Cardiac septum (tissue), 1 donor: ENCODE data around the gene SUV39H1. TPM values are rescaled to one million over a fixed set of nuclear protein-coding genes. Genes with fewer than 3 reads are reported as not detected.
"Not testable (repeated sequence)": the region's sequence is repeated elsewhere in the genome, so short reads cannot be mapped to it uniquely, and the experiment has no call there.

Experiments used
- DNase-seq: peaks from one replicate; pipeline ENCODE4 v3.0.0-alpha.2; 2020; ENCODE audit warnings: low spot score
- intact Hi-C: fragments of 100-400 bp; cut with DNase I; formaldehyde crosslinking; loops from one replicate; pipeline ENCODE4 v1.14.0; 2022
- total RNA-seq: library from RNA; stranded (reverse); fragmentation: NEBNext Ultra II Directional; extraction: Animal tissue kit (Norgen Biotek cat#: 25700); gene quantifications from one replicate; pipeline ENCODE4 v1.2.1, GENCODE V29; 2021
- donor health status: DM: no; HTN: no; CAD: no.

The SUV39H1 gene
- total RNA-seq, 1 donor from 2014 or later, result 2.5 TPM

DNA sequence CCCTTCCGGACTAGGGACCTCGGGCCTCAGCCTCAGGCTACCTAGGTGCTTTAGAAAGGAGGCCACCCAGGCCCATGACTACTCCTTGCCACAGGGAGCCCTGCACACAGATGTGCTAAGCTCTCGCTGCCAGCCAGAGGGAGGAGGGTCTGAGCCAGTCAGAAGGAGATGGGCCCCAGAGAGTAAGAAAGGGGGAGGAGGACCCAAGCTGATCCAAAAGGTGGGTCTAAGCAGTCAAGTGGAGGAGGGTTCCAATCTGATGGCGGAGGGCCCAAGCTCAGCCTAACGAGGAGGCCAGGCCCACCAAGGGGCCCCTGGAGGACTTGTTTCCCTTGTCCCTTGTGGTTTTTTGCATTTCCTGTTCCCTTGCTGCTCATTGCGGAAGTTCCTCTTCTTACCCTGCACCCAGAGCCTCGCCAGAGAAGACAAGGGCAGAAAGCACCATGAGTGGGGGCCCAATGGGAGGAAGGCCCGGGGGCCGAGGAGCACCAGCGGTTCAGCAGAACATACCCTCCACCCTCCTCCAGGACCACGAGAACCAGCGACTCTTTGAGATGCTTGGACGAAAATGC, 13.0 kb upstream of the SUV39H1 start, which contains the start of gene WAS:
TSS of gene WAS (plus strand) at position 389 of the 572 bp plus-strand sequence. CDS start at position 444, 55 bp downstream.
- intact Hi-C loops, result no loop called here
- DNase-seq, result peak; percentile 77

DNA sequence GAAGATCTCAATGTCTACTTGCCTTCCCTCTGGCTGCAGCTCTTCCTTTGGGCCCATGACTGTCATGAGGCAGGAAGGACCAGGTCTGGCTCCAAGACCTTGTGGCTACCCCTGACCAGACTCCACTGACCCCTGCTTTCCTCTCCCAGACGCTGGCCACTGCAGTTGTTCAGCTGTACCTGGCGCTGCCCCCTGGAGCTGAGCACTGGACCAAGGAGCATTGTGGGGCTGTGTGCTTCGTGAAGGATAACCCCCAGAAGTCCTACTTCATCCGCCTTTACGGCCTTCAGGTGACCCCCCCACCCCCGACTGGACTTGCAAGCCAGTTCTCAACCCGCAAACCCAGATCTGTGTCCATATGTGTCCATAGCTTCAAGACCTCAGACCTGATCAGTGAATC, 12.4 kb upstream of the SUV39H1 start:
- peak; percentile 63 for DNase-seq
- intact Hi-C loops, result no loop called here

DNA sequence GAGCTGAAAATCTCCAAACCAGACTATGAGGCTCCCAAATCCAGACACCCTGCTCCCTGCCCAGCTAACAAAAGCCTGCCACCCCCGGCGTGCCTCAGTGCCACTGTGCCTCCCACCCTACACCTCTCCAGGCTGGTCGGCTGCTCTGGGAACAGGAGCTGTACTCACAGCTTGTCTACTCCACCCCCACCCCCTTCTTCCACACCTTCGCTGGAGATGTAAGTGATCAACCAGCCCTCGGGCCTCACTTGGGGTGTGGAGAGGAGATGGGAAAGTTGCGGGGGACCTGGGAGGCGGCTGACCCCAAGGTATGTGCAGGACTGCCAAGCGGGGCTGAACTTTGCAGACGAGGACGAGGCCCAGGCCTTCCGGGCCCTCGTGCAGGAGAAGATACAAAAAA, 11.1 kb upstream of the SUV39H1 start:
- DNase-seq, result peak; percentile 59
- intact Hi-C loops, result no loop called here

DNA sequence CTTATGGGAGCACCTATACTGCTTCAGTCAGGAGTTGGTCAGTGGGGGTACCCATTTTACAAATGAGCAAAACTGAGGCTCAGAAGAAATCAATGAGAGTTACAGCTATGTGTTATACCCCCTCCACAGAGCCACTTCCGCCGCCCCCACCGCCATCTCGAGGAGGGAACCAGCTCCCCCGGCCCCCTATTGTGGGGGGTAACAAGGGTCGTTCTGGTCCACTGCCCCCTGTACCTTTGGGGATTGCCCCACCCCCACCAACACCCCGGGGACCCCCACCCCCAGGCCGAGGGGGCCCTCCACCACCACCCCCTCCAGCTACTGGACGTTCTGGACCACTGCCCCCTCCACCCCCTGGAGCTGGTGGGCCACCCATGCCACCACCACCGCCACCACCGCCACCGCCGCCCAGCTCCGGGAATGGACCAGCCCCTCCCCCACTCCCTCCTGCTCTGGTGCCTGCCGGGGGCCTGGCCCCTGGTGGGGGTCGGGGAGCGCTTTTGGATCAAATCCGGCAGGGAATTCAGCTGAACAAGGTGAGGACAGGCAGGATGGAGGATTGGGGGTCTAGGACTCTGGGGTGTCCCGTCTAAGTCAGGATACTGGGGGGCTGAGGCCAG, 7.9 kb upstream of the SUV39H1 start:
- intact Hi-C loops, result no loop called here
- no peak for DNase-seq

DNA sequence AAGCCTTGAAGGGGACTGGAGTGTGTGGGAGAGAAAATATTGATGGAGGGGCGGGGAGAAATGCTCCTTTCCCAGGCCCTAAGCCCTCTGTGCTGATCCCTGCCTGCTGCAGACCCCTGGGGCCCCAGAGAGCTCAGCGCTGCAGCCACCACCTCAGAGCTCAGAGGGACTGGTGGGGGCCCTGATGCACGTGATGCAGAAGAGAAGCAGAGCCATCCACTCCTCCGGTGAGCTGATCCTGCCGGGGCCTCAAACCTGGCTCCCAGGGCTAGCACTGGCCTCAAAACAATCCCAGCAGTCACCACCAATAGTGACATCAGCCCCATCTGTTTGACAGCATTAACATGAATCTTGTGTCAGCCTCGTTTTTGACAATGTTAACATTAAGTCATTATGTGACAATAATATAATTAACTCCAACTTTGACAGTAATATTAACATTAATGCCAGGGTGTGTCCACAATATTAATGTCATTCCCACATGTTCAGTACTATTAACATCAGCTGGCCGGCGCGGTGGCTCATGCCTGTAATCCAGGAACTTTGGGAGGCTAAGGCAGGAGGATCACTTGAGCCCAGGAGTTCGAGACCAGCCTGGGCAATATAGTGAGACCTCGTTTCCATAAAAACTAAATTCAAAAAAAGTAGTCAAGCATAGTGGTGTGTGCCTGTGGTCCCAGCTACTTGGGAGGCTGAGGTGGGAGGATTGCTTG, 7.2 kb upstream of the SUV39H1 start:
- DNase-seq, result no peak
- intact Hi-C loops, result no loop called here

DNA sequence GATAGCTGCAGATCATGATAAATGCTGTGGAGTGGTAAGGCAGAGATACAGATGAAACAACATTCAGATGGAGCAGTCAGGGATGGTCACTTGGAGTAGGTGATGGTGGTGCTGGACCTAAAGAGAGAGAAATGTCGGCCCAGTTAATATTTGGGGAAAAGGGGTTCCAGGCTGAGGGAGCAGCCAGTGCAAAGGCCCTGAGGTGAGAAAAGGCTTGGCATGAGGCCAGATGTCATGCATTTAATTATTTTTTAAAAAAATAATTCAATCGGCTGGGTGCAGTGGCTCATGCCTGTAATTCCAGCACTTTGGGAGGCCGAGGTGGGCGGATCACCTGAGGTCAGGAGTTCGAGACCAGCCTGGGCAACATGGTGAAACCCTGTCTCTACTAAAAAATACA, 4.8 kb upstream of the SUV39H1 start:
- not testable (repeated sequence) for DNase-seq
- intact Hi-C loops, result loop anchor here (10.0 kb wide), 1 partner anchor 113 kb away; the partner anchor contains the start of gene HDAC6

DNA sequence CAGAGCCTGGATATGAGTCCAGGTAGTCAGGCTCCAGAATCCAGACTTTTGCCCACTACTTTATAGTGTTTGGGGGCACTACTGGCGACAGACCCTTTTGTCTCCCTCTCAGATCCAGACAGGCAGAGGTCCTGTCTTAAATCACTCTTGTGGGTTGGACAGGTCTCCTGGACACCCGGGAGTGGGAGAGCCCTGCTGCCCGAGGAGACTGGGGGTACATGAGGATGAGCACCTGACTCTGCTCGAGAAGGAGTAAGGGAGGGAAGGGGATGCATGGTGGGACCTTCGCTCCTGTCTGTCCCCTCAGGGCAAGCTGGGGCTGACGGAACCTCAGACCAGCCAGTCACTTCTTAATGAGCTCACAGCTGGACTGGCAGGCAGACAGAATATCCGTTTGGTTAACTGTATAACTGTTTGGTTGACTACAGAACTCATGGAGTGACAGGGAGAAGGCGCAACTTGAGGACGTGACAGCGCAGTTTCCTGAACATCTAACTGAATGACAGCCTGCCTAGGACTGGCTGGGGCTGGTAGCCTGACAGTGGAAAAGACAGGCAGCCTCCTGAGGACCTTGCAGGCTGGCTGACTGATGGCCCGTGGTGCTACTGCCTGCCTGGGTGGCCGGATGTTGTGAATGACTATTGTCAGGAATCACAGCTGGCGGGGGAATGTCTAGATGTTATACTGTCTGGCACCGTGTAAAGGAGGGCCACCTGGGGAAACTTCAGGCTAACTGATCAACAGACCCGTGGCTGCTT, 1.6 kb upstream of the SUV39H1 start:
- intact Hi-C loops, result loop anchor here (1.0 to 10.0 kb wide), 2 partner anchors 110 to 121 kb away; partner anchors contain the start of genes HDAC6 and RBM3
- no peak for DNase-seq

DNA sequence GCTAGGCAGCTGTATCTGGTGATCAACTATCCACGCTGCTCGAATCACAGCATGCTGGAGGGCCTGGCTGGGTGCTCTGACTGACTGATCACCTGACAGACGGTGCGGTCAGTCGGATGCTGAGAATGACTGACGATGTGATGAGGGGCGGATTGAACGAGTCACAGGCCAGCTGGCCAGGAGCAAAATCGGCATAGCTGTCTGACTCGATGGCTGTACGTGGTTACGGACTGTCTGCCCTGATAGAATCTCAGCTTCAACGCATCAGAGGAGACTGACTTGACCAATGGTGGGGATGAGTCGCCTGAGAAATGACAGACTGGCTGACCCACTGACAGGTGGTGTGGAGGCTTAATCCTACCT, 1.0 kb upstream of the SUV39H1 start:
- intact Hi-C loops, result loop anchor here (1.0 to 10.0 kb wide), 2 partner anchors 109 to 121 kb away; partner anchors contain the start of genes HDAC6 and RBM3
- DNase-seq, result no peak

DNA sequence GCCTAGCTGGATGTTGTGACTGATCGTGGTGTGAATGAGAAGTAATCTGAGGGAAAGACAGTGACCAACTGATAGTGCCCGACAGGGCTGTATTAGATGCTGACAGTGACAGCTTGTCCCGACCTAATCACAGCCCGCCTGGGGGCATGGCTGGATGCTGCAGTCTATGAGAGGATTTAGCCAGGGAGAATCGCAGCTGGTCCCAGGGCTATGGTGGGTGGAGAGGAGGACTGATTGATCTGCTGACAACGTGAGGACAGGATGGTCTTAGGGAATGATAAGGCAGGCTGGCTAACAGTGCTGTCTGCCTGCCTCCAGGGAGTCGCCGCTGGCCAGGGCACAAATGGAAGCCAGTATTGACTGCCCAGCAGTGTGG, 621 bp upstream of the SUV39H1 start:
- intact Hi-C loops, result loop anchor here (1.0 to 10.0 kb wide), 3 partner anchors 41 to 122 kb away; partner anchors contain the start of genes HDAC6 and RBM3

DNA sequence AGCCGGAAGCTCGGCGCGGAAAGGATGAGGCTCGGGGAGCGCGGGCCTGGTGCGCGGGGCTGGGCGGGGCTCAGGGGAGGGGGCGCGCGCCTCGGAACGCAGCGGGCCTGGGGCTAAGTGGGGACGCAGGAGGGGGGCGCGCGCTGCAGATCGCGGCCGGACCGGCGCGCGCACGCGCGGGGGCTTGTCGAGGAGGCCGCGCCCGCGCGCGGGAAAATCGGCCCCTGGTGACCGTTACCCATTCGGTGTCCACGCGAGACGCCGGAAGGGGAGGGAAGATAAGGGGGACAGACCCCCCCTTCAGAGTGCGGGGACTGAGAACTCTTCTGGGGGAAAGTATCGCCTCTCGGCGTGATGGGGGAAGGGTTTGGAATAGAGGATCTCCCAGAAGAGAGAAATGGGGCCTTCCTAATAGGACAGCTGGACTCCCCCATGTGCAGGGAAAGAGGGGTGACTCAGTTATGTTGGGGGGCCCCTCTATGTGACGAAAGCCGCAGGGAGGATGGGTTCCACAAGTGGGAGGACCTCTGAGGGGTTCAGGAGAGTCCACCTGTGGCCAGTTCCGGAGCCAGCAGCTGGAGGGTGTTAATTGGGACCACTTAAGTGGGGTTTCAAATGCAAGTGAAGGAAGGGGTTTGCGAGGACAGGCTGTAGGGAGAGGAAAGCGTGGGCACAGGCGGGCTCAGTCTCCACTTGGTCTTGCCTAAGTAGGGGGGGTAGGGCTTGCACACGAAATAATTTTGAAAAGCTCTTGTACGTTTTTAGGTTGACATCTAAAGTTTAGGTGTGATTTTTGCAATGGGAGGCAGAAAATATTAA, 584 bp downstream of the SUV39H1 start:
- DNase-seq, result no peak
- intact Hi-C loops, result loop anchor here (2.0 to 10.0 kb wide), 2 partner anchors 40 to 108 kb away; partner anchors contain the start of gene HDAC6

More for the DNA sequence above, 621 bp upstream of the SUV39H1 start:
- no peak for DNase-seq

DNA sequence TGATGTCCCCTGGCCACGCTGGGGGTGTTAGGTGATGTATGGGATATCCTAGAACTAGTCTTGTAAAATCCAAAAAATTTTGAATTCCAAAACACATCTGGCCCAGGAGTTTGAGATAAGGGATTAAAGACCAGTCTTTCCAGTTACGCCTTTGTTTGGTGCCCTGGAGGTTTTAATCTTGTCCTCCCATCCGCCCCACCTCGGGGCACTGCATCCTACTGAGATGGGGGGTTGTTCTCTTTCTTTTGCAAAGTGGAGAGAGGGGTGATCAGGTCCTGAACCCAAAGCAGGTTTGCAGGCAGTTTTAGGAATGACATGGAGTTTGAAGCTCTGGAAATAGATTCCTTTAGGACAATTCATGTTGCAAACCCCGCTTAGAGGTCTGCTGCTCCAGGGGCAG, 1.8 kb downstream of the SUV39H1 start:
- peak; percentile 10 for DNase-seq
- intact Hi-C loops, result loop anchor here (10.0 kb wide), 1 partner anchor 106 kb away; the partner anchor contains the start of gene HDAC6

DNA sequence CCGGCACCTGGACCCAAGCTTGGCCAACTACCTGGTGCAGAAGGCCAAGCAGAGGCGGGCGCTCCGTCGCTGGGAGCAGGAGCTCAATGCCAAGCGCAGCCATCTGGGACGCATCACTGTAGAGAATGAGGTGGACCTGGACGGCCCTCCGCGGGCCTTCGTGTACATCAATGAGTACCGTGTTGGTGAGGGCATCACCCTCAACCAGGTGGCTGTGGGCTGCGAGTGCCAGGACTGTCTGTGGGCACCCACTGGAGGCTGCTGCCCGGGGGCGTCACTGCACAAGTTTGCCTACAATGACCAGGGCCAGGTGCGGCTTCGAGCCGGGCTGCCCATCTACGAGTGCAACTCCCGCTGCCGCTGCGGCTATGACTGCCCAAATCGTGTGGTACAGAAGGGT, 3.7 kb downstream of the SUV39H1 start:
- intact Hi-C loops, result no loop called here
- DNase-seq, result peak; percentile 62

DNA sequence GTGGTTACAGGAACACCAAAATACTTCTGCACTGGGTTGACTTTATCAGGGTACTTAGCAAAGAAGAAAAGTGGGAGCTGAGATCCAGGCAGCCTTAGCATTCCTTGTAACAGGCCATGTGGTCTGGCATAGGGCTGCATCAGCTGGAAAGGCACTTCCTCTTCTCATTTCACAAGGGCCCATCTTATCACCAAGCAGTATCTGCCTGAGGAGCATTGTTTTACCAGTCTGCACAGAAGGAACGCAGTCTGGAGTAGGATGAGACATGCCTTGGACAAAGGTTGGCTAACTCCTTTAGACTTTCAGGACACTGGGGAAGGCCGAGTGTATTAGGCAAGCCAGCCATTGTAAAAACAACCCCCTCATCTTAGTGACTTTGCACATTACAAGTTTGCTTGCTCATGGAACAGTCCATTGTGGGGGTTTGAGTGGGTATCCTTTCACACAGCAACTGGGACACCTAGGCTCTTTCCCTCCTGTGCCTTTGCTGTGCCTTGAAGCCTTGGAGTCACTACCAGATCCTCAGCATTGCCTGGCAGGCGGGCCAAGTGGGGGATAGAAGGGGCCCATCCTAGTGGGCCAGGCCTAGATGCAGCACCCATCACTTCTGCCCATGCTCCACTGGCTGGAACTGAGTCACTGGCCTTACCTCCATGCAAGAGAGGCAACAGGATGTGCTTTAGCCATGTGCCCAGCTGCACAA, 4.6 kb downstream of the SUV39H1 start:
- intact Hi-C loops, result no loop called here
- DNase-seq, result peak; percentile 46

DNA sequence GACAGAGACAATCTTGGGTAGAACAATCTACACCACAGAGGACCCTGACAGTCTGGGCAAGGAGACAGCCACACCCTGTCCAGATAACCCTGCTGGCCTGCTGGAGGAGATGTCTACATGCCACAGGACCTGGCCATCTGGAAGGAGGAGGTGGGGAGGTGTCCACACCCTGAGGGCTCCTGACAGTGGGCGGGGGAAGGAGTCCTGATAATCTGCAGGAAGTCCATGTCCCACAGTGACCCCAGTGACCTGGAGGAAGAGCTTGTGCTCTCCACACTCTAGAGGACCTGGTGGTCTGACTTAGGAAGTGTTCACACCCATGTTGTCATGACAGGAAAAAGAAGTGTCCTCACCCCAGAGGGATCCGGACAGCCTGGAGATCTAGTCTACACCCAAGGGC, 5.5 kb downstream of the SUV39H1 start:
- peak; percentile 66 for DNase-seq
- intact Hi-C loops, result no loop called here

DNA sequence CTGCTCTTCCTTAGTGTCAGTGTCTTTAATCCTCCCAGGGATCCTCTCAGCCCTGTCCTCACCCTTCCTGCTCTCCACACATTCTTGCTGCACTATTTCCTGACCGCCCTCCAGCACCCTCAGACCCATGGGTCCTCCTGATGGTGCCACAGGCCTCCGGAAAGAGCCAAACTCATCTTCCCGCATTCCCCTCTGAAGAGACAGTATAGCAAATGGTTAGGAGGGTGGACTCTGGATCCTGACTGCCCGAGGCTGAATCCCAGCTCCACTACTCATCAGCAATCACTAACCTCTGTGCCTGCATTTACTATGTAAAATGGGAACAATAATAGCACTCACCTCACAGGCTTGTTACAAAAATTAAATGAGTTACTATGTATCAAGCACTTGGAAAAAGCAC, 6.2 kb downstream of the SUV39H1 start:
- peak; percentile 9 for DNase-seq
- intact Hi-C loops, result no loop called here

DNA sequence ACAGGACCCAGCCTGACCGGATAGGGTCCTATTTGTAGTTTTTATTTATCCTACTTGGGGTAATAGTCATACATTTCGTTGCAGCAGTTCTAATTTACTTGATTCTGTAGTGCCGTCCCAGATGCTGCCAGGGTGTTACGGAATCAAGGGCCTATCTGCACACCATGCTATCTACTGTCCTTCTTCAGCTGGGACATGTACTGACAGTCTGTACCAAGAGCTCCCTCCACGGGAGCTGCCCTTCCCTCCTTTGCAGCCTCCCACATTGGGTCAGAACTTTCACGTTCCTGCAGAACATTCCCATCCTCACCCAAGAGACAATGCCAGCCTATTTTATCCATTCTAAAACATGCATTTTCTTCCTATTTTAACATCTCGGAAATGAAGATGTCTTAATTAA, 6.7 kb downstream of the SUV39H1 start:
- DNase-seq, result peak; percentile 5
- intact Hi-C loops, result no loop called here

DNA sequence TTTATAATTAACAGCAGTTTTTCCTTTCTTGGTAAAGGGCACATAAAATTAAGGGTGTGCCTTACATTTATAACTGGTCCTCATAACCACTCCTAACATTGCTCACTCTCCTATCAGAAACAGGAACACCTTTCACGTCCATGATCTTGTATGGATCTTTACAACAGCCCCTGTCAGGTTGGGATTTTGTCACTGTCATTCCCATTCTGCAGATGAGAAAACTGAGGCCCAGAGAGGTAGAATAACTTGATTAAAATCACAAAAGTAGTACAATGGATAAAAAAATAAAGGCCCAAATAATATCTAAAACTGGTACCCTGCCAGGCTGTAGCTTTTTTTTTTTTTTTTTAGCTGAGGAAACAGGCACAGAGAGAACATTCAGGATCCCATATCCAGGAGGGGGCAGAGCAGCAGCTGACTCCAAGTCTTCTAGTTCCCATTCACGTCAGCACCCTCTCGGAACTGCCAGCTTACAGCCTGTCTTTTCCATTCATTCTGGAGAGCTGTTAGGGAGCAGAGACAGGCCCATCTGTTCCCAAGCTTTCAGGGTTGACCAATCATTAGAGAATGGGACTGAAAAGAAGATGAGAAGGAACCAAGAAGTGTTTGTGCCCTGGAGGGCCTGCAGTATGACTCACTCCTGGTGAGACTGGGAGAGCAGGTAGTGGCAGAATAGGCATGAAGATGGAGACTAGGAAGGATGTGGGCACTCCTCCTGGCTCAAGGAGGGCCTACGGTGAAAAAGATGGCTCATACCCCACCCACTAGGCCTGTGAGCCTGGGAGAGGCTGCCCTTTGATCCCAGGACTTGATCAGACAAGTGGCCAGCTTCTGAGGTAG, 7.3 kb downstream of the SUV39H1 start:
- intact Hi-C loops, result no loop called here
- no peak for DNase-seq

DNA sequence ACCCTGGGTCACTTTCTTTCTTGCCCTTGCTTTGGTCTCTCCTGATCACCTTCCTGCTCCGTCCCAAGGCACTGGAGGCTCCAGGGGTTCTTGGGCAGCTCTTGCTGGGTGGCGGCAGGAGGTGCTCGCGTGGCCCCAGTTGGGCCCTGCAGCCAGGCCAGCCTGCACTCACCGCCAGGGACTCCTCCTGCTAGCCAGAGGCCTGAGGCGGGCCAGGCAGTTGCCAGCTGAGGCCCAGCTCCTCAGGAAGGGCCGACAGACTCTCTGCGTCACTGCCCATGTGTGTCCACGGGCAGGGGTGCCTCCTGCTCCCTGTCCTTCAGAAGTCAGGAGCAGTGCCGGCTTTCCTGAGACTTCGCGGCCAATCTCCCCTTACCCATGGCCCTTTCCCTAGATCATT, 9.3 kb downstream of the SUV39H1 start:
- intact Hi-C loops, result no loop called here
- no peak for DNase-seq
